ENCODE measurements around the gene FOSL1.

FOSL1 gene

DNA sequence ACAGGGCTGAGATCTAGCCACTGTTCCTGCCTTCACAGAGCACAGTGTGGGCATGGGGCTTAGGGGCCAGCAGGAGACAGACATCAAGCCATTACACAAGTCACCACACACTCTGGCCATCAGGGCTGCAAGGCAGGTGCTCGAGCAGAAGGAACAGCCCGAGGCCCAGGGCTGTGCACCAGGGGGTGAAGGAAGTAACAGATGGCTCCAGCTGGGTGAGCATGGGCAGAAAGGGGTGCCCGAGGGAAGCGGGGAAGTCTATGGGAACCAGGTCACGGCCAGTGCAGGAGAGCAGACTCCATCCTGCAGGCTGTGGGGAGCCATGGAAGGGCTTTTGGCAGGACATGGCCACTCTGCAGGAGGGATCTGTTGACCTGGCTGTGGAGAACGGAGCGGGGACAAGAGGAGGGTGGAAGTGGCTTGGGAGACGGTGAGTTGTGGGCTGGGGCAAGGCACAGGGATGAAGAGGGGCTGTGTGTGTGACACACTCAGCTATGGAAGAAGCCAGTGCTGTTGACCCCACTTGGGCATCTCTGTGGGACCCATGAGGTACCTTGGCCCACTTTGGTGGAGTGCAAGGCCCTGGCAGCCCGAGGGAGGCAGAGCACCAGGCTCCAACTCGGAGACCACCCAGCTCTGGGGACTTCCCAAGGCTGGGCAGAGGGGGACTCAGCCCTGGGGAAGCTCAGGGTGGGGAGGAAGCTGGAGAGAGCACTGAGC lies 15.1 kb upstream of the FOSL1 start:
- Mint-ChIP-seq H3K9me3 (no peaks in the 10 kb centered on the region), H3K36me3 (ENCODE audit: low read depth) (no peaks in the 10 kb centered on the region), H3K4me1 (ENCODE audit: low read depth) (peaks cover 51% of the 10 kb centered on the region), H3K4me3 (no peak overlapping the region), H3K27ac (no peak overlapping the region), H3K27me3 (no peaks in the 10 kb centered on the region)

DNA sequence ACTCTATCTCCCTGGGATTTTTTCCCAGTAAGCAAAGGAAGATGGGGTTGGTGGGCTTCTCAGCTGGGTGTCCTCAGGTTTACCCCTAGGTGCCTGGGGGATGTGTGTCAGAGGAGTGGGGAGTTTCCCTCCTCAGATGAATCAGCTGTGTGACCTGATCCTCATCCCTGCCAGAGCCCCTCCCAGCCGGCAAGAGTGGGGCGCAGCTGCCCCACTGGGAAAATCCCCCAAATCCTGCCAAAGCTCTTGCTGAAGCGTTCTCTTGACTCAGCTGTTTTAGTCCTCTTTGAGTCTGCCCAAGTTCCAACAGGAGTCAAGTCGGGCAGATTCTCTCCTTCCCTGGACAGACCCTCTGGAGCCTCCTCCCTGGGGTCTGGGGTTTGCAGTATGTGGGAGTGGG lies 12.7 kb upstream of the FOSL1 start:
- H3K36me3 Mint-ChIP-seq (ENCODE audit: low read depth), result no peaks in the 10 kb centered on the region
- no peak overlapping the region for H3K27ac Mint-ChIP-seq
- H3K9me3 Mint-ChIP-seq, result no peaks in the 10 kb centered on the region
- H3K27me3 Mint-ChIP-seq, result no peaks in the 10 kb centered on the region
- no peak overlapping the region for H3K4me3 Mint-ChIP-seq
- H3K4me1 Mint-ChIP-seq (ENCODE audit: low read depth), result peaks cover 47% of the 10 kb centered on the region

DNA sequence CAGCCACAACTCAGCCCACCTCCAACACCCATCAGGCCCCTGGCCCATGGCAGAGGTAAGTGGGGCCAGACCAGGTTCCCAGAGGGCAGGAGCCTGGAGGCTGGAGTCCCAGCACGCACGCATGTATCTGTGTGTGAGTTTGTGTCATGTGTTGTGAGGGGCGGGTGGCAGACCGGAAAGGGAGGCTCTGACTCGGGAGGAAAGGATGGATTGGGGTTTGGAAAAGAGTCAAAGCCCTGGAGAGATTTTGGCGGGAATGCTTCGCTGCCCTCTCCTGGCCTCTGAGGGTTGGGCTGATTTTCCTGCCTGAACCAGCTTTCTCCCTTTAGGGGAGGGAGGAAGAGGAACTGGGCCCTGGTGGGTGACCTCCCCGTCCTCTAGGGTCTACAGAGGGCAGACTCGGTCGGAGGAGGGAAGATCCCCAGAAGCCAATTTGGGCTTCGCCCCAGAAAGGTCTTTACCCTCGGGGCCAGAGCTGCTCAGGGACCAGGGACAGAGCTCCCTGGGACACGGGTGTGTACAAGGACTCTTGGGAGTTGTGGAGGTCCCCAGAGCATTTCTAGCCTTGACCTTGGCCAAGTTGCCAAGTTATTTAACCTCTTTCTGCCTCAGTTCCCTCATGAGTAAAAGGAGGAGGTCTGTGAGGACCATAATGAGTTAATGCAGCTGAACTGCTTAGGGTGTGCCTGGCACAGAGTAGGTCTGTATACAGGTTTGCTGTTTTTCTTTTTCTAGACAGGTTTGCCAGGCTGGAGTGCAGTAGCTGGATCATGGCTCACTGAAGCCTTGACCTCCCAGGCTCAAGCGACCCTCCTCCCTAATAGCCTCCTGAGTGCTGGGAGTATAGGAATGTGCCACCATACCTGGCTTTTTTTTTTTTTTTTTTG lies 11.7 kb upstream of the FOSL1 start:
- H3K36me3 Mint-ChIP-seq (ENCODE audit: low read depth), result no peaks in the 10 kb centered on the region
- H3K9me3 Mint-ChIP-seq, result no peaks in the 10 kb centered on the region
- H3K4me1 Mint-ChIP-seq (ENCODE audit: low read depth), result peaks cover 43% of the 10 kb centered on the region
- H3K27ac Mint-ChIP-seq, result peak overlapping the region; percentile 12
- no peak overlapping the region for H3K4me3 Mint-ChIP-seq
- H3K27me3 Mint-ChIP-seq, result no peaks in the 10 kb centered on the region

DNA sequence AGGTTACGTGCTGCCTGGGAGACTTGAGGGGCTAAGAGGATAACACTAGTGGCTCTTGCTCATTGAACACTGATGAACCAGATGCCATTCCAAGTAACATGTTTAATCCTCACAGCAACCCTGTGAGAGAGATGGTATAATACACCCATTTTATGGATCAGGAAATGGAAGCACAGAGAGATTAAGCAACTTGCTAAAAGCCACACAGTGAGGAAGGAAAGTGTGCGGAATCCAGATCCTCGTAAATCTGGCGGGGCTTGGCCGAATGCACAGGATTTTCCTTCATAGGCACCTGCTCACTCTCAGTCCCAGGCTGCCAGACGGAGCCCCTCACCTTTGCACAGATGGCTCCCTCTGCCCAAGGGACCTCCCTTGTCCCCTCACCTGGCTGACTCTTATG lies 7.7 kb upstream of the FOSL1 start:
- Mint-ChIP-seq H3K27me3 (no peaks in the 10 kb centered on the region), H3K4me1 (ENCODE audit: low read depth) (peaks cover 14% of the 10 kb centered on the region), H3K36me3 (ENCODE audit: low read depth) (no peaks in the 10 kb centered on the region), H3K9me3 (no peaks in the 10 kb centered on the region), H3K4me3 (no peak overlapping the region), H3K27ac (no peak overlapping the region)

DNA sequence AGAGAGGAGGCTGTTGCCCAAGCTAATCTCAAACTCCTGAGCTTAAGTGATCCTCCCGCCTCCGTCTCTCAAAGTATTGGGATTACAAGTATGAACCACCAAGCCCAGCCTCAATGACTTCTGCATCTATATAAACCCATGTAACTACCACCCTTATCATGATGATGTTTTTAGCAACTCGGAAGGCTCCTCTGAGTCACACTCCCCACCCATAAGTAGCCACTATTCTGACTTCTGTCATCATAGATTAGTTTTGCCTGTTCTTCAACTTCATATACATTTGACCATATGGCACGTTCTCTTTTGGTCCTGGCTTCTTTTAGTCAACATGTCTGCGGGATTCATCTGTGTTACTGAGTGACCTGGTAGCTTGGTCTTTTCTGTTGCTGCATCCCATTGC lies 6.4 kb upstream of the FOSL1 start:
- H3K36me3 Mint-ChIP-seq (ENCODE audit: low read depth), result no peaks in the 10 kb centered on the region
- H3K9me3 Mint-ChIP-seq, result no peaks in the 10 kb centered on the region
- H3K27me3 Mint-ChIP-seq, result no peaks in the 10 kb centered on the region
- H3K4me1 Mint-ChIP-seq (ENCODE audit: low read depth), result peaks cover 16% of the 10 kb centered on the region
- no peak overlapping the region for H3K4me3 Mint-ChIP-seq
- H3K27ac Mint-ChIP-seq, result no peak overlapping the region

DNA sequence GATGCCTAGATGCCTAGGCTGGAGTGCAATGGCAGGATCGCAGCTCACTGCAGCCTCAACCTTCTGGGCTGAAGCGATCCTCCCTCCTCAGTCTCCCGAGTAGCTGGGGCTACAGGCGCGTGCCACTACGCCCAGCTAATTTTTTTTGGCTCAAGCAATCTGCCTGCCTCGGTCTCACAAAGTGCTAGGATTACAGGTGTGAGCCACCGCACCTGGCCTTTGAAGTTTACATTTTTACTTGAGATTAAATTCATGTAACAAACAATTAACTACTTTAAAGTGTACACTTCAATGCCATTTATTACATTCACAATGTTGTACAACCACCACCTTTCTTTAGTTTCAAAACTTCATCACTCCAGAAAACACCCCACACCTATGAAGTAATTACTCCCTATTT lies 3.5 kb upstream of the FOSL1 start:
- peaks cover 3% of the 10 kb centered on the region for H3K36me3 Mint-ChIP-seq (ENCODE audit: low read depth)
- H3K9me3 Mint-ChIP-seq, result no peaks in the 10 kb centered on the region
- H3K27me3 Mint-ChIP-seq, result no peaks in the 10 kb centered on the region
- H3K4me1 Mint-ChIP-seq (ENCODE audit: low read depth), result peaks cover 14% of the 10 kb centered on the region
- no peak overlapping the region for H3K4me3 Mint-ChIP-seq
- H3K27ac Mint-ChIP-seq, result no peak overlapping the region

DNA sequence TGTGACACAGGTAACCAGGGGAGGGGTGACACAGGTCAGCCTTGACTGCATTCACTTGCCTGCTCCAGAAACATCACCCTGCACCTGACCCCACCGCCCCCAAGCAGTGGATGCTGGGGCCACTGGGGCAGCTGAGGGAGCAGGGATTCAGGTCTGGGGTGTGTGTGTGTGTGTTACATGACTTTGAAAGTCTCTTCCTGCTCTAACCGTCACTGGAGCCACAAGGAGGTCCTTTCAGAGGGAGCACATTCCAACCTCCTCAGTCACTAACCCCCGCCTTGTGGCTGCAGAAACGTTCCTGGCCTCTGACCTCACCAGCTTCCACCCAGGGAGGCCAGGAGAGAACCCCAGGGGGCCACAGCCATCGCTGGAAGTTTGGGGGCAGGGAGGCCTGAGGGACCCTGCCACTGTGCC lies 2.9 kb upstream of the FOSL1 start:
- H3K27ac Mint-ChIP-seq, result no peak overlapping the region
- no peak overlapping the region for H3K4me3 Mint-ChIP-seq
- H3K4me1 Mint-ChIP-seq (ENCODE audit: low read depth), result peaks cover 20% of the 10 kb centered on the region
- no peaks in the 10 kb centered on the region for H3K9me3 Mint-ChIP-seq
- H3K27me3 Mint-ChIP-seq, result no peaks in the 10 kb centered on the region
- peaks cover 5% of the 10 kb centered on the region for H3K36me3 Mint-ChIP-seq (ENCODE audit: low read depth)

DNA sequence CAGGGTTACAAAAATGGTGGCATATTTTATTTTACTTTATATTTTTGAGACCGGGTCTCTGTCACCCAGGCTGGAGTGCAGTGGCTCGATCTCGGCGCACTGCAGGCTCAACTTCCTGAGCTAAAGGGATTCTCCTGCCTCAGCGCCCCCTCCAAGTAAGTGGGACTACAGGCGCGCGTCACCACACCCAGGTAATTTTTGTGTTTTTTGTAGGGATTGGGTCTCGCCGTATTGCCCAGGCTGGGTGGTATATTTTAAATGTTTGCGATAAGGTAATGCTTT lies 652 bp upstream of the FOSL1 start:
- Mint-ChIP-seq H3K4me3 (peak overlapping the region; percentile 60), H3K36me3 (ENCODE audit: low read depth) (peaks cover 22% of the 10 kb centered on the region), H3K27me3 (no peaks in the 10 kb centered on the region), H3K4me1 (ENCODE audit: low read depth) (peaks cover 40% of the 10 kb centered on the region), H3K9me3 (no peaks in the 10 kb centered on the region), H3K27ac (peak overlapping the region; percentile 55)

DNA sequence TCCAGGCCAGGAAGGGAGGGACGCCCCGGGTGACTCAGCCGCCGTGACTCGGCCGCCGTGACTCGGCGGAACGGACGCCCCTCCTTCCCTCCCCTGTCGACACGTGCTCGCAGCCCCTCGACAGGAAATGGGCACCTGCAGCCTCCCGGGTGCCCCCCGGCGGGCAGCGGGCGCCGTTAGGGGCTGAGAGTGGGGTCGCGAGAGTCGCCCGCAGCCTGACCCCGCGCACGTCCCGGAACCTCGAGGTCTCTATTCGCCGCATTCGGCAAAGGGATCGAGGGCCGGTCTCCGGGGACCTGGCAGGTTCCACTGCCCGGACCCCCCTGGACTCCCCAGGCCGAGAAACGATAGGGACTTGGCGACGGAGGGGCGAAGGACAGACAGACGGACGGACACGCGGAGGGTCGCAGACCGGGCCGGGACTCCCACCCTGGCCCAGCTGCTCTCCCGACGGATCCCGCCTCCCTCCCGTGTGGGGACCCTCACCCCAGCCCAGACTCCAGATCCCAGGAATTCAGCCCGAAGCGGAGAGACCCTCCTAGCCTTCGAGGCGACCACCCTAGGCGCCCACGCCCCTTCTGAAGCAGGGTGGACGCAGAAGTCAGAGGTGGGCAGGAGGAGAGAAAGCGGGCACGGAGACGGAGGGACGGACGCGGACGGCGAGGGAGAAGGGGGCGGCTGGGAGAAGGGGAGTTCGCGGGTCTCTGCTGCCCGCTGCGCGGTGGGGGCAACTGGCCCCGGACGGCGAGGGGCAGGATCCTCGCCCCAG lies 648 bp downstream of the FOSL1 start:
- H3K4me1 Mint-ChIP-seq (ENCODE audit: low read depth), result peaks cover 49% of the 10 kb centered on the region
- no peaks in the 10 kb centered on the region for H3K9me3 Mint-ChIP-seq
- H3K27me3 Mint-ChIP-seq, result no peaks in the 10 kb centered on the region
- H3K27ac Mint-ChIP-seq, result peak overlapping the region; percentile 86
- peak overlapping the region; percentile 82 for H3K4me3 Mint-ChIP-seq
- H3K36me3 Mint-ChIP-seq (ENCODE audit: low read depth), result peaks cover 30% of the 10 kb centered on the region

DNA sequence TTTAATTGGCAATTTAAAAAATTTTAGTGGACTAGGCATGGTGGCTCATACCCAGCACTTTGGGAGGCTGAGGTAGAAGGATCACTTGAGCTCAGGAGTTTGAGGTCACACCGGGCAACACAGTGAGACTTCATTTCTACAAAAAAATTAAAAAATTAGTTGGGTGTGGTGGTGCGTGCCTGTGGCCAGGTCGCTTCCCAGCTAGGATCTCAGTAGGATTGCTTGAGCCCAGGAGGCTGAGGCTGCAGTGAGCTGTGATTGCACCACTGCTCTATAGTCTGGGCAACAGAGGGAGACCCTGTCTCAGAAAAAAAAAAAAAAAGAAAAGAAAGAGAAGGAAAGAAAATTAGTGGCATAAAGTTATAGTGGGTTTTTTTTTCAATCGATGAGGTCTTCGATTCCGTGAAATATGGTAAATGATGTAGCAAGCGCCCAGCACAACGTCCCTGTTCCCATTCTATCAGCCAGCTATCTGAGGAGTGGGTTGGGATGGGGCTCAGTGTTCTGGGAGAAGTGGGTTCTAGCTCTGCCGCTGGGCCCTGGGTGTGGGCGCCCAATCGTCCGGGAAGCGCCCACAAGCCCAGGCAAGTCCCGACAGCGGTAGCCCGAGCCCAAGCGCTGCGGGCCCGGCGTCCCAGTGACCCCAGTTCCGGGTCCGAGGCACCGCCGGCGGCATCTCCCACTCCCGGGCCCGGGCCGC lies 1.4 kb downstream of the FOSL1 start:
- Mint-ChIP-seq H3K4me1 (ENCODE audit: low read depth) (peaks cover 56% of the 10 kb centered on the region), H3K27me3 (no peaks in the 10 kb centered on the region), H3K9me3 (no peaks in the 10 kb centered on the region), H3K27ac (peak overlapping the region; percentile 90), H3K4me3 (peak overlapping the region; percentile 90), H3K36me3 (ENCODE audit: low read depth) (peaks cover 34% of the 10 kb centered on the region)

DNA sequence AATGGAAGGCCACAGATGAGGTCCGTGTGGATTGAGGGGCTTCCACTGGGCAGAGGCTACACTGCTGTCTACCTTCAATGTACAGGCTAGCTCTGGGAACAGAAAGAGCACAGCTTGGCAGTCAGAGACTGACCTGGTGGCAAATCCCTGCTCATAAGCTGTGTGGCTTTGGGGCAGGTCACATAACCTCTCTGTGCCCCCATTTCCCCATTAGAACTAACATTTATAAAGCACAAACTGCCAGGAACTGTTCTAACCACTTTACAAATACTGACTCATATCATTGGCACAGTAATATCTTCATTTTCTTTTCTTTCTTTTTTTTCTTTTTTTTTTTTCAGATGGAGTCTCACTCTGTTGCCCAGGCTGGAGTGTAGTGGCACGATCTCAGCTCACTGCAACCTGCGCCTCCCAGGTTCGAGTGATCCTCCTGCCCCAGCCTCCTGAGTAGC lies 3.1 kb downstream of the FOSL1 start:
- Mint-ChIP-seq H3K4me3 (peak overlapping the region; percentile 63), H3K9me3 (no peaks in the 10 kb centered on the region), H3K27me3 (no peaks in the 10 kb centered on the region), H3K27ac (peak overlapping the region; percentile 58), H3K36me3 (ENCODE audit: low read depth) (peaks cover 43% of the 10 kb centered on the region), H3K4me1 (ENCODE audit: low read depth) (peaks cover 69% of the 10 kb centered on the region)

DNA sequence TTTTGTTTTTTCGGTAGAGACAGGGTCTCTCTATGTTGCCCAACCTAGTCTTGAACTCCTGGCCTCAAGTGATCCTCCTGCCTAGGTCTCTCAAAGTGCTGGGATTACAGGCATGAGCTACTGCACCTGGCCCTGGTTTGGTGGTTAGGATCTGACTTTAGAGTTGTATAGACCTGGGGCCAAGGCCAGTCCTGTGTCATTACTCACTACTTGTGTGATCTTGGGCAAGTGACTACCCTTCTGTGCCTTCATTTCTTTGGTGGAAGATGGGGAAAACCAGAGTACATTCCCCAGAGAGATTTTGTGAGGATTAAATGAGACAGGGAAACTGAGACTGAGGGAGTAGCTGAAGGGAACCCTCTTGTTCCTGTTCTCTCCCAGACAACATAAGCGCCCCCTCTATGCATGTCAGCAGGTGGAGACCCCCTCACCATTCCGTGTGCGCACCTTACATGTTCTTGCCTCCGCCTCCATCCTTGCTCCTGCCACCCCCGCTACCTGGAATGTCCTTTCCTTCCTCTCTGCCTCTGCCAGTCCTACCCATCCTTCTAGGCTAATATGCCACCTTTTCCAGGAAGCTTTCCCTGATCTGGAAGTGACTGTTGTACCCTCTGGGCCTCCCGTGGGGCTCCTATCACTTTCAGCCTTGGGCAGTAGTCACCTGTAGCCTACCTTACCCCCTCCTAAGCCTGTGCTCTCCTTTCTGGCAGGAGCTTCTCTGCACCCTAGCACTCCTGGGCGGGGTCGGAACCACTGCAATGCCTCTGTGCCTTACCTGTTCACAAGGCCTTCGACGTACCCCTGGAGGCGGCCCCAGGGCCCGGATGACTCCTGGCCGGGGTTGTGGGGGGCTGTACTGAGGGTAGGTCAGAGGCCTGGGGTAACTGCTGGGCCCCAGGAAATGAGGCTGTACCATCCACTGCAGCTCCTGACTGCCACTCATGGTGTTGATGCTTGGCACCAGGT lies 3.9 kb downstream of the FOSL1 start:
- H3K4me1 Mint-ChIP-seq (ENCODE audit: low read depth), result peaks cover 70% of the 10 kb centered on the region
- H3K9me3 Mint-ChIP-seq, result no peaks in the 10 kb centered on the region
- H3K4me3 Mint-ChIP-seq, result no peak overlapping the region
- peaks cover 45% of the 10 kb centered on the region for H3K36me3 Mint-ChIP-seq (ENCODE audit: low read depth)
- no peaks in the 10 kb centered on the region for H3K27me3 Mint-ChIP-seq
- H3K27ac Mint-ChIP-seq, result peak overlapping the region; percentile 83

DNA sequence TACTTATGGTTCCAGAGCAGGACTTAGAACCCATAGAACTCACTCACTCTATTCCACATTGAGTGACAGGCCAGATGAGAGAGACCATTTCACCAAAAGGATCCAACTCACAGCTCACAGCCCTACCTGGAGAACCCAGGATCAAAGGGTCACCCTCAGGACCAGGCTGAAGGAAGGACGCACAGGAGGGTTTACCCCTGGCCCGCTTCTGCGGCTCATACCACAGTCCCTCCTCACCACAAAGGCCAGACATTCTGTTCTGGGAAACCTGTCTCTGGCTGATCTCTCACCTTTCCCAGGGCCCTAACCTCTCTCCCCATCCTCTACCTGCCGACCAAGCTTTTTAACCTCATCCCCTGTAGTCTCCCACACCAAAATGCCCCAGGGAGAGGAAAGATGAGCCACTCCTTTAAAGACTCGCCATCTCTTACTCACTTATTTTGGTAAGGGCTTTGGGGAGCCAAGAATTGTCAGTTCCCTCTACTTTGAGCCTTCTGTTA lies 4.7 kb downstream of the FOSL1 start:
- Mint-ChIP-seq H3K27ac (peak overlapping the region; percentile 83), H3K4me1 (ENCODE audit: low read depth) (peaks cover 68% of the 10 kb centered on the region), H3K27me3 (no peaks in the 10 kb centered on the region), H3K9me3 (no peaks in the 10 kb centered on the region), H3K36me3 (ENCODE audit: low read depth) (peaks cover 45% of the 10 kb centered on the region), H3K4me3 (peak overlapping the region; percentile 43)
